CD4-positive, CD25-positive, alpha-beta regulatory T cell (primary cell): ENCODE measurements around the gene IL1R2. TPM values are rescaled to one million over a fixed set of nuclear protein-coding genes. Genes with fewer than 3 reads are reported as not detected.

Experiments
- ATAC-seq, 2 donors: fragments of 150-1000 bp; cut with Tn5 transposase; one replicate each; pipeline ENCODE4 v1.10.0; 2021; ENCODE audit warnings: low read depth in 2 of 2, moderate number of reproducible peaks in 2 of 2, moderate library complexity in 1 of 2
- DNase-seq, 3 donors: peaks; one replicate each; pipeline versions ENCODE4 v3.0.0 to v3.0.0-alpha.2; 2012 to 2022; ENCODE audit warnings: mixed read lengths in 1 of 3
- H3K27ac ChIP-seq: one replicate; pipeline ENCODE4 v1.7.0; 2013; ENCODE audit warnings: mild to moderate bottlenecking, low read length; ENCODE audit not compliant: insufficient read depth, poor library complexity, severe bottlenecking
- H3K27me3 ChIP-seq: one replicate; pipeline ENCODE4 v1.7.0; 2013; ENCODE audit warnings: low read length; ENCODE audit not compliant: control insufficient read depth, insufficient read depth
- H3K36me3 ChIP-seq: one replicate; pipeline ENCODE4 v1.7.0; 2013; ENCODE audit warnings: mild to moderate bottlenecking, low read length, moderate library complexity; ENCODE audit not compliant: control insufficient read depth, insufficient read depth
- H3K4me1 ChIP-seq: 2 replicates; pipeline ENCODE4 v1.7.0; 2013; ENCODE audit warnings: mild to moderate bottlenecking, low read length; ENCODE audit not compliant: insufficient read depth, control insufficient read depth, poor library complexity, severe bottlenecking
- H3K4me3 ChIP-seq: one replicate; pipeline ENCODE4 v1.7.0; 2013; ENCODE audit warnings: low read depth, mild to moderate bottlenecking, low read length, moderate library complexity
- H3K9me3 ChIP-seq, 2 experiments: 1 replicate in 1 of 2; 2 replicates in 1 of 2; pipeline ENCODE4 v1.7.0; 2013; ENCODE audit warnings: low read length in 2 of 2, mild to moderate bottlenecking in 1 of 2, moderate library complexity in 1 of 2; ENCODE audit not compliant: control insufficient read depth in 2 of 2
- H3K27ac Mint-ChIP-seq, 3 donors: one replicate each; pipeline ENCODE4 v1.8.0; 2020 to 2022; ENCODE audit warnings: mild to moderate bottlenecking in 3 of 3, mixed read lengths in 3 of 3, moderate library complexity in 2 of 3
- H3K27me3 Mint-ChIP-seq: one replicate; pipeline ENCODE4 v1.8.0; 2022; ENCODE audit warnings: mild to moderate bottlenecking, mixed read lengths
- H3K36me3 Mint-ChIP-seq: one replicate; pipeline ENCODE4 v1.8.0; 2020; ENCODE audit warnings: mixed read lengths
- H3K4me1 Mint-ChIP-seq, 4 donors: one replicate each; pipeline ENCODE4 v1.8.0; 2020 to 2022; ENCODE audit warnings: mixed read lengths in 4 of 4, mild to moderate bottlenecking in 1 of 4
- H3K4me3 Mint-ChIP-seq, 4 donors: one replicate each; pipeline ENCODE4 v1.8.0; 2020 to 2022; ENCODE audit warnings: mild to moderate bottlenecking in 4 of 4, mixed read lengths in 4 of 4, moderate library complexity in 3 of 4
- H3K9me3 Mint-ChIP-seq, 7 donors: one replicate each; pipeline ENCODE4 v1.8.0; 2020 to 2022; ENCODE audit warnings: mixed read lengths in 7 of 7, mild to moderate bottlenecking in 3 of 7, moderate library complexity in 2 of 7
- polyA plus RNA-seq, 4 donors: library from polyadenylated mRNA; unstranded; fragments of 300-500 nt; fragmentation: Illumina TruSeq; gene quantifications; one replicate each; pipeline ENCODE4 v1.2.3, GENCODE V29; 2021
- total RNA-seq: library from RNA; stranded (reverse); gene quantifications from one replicate; pipeline ENCODE4 v1.2.3, GENCODE V29; 2022

The IL1R2 gene
- total and polyA plus RNA-seq, 5 donors from 2014 or later: 1.5 to 6.0 (median 3.1) TPM

DNA sequence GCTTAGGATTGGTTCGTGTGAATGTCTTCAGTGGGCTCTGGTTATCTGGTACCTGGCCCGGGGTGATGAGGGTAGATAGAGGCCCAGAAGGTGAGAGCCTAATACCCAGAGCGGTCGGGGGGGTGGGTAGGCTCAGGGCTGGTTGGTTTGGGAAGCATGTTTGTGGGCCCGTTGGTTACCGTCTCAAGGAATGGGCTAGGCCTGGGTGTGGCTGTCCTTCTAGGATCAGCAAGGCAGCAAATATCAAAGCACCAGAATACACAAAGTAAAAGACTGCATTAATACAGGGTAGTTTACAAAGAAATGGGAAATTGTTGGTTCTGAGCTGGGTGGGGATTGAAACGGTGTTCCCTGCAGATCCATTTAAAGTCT, 6.0 kb upstream of the IL1R2 start:
- Histone ChIP-seq H3K4me3 (no peak overlapping the region), H3K36me3 (no peaks in the 10 kb centered on the region), H3K4me1 (no peaks in the 10 kb centered on the region), H3K27me3 (no peaks in the 10 kb centered on the region), H3K9me3 (no peaks in the 10 kb centered on the region), H3K27ac (no peak overlapping the region)
- DNase-seq: no peak
- Mint-ChIP-seq H3K27ac (no peak overlapping the region), H3K9me3 (peaks cover 0 to 2% (median 0%) of the 10 kb centered on the region in 7 donors), H3K27me3 (peaks cover 4% of the 10 kb centered on the region), H3K4me1 (peaks cover 0 to 6% (median 1%) of the 10 kb centered on the region in 4 donors), H3K4me3 (no peak overlapping the region), H3K36me3 (no peaks in the 10 kb centered on the region)
- no peak for ATAC-seq

DNA sequence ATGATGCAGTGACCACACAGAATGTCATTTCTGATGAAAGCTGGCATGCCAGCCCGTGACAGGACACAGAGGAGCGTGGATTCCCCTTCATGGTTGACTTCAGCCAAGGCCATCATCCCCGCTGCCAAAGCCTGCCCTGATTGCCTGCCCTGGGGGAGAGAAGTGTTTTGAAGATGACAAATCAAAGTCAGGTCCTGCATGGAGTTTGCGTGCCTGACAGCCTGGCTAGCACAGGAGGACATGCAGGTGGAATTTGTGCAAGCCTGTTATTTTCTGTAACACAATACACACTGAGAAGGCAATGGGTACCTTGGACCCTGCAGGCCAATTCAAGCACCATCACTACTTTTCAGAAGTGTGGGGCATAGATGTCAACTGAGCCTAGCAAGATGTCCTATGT, 5.4 kb upstream of the IL1R2 start:
- H3K27me3 Mint-ChIP-seq: peaks cover 8% of the 10 kb centered on the region
- no peak overlapping the region for H3K4me3 ChIP-seq
- no peaks in the 10 kb centered on the region for H3K36me3 Mint-ChIP-seq
- DNase-seq: no peak
- H3K4me1 Mint-ChIP-seq: peaks cover 0 to 6% (median 2%) of the 10 kb centered on the region in 4 donors
- no peaks in the 10 kb centered on the region for H3K9me3 ChIP-seq
- no peaks in the 10 kb centered on the region for H3K36me3 ChIP-seq
- H3K27ac Mint-ChIP-seq: no peak overlapping the region
- H3K9me3 Mint-ChIP-seq: peaks cover 0 to 2% (median 0%) of the 10 kb centered on the region in 7 donors
- H3K4me1 ChIP-seq: no peaks in the 10 kb centered on the region
- ATAC-seq: no peak
- no peak overlapping the region for H3K4me3 Mint-ChIP-seq
- no peaks in the 10 kb centered on the region for H3K27me3 ChIP-seq
- H3K27ac ChIP-seq: no peak overlapping the region

DNA sequence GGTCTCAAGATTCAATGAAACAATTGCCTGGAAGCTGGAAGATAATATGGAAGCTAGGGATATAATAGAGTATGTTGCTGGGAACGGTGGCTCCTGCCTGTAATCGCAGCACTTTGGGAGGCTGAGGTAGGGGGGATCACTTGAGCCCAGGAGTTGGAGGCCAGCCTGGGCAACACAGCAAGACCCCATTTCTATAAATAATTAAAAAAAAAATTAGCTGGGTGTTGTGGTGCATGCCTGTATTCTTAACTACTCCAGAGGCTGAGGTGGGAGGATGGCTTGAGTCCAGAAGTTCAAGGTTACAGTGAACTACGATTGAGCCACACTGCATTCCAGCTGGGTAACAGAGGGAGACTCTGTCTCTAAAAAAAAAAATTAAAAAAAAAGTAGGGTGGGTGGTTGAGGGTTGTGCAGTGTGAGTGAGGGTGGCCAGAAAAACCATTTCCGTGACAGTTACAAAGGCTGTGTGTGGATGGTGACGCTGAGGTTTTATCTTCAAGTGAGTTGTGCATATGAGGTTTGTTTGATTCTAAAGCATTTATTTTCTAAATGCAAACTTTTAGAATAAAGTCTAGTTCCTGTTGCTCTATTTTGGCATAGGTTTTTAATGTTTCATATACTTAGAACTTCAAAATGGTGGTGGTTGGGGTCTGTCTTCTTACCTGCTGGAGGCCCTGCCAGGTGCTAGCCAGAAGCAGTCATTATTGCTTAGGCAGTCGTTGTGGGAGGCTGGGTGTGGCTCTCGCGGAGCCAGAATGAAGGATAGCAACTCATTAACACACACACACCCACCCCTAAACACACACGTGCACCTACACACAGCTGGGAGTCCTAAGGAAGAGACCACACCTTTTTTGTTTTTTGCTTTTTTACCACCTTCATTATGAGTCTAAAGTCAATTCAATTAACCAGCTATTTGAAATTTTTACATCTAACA, 4.7 kb upstream of the IL1R2 start:
- no peaks in the 10 kb centered on the region for H3K36me3 ChIP-seq
- peak overlapping the region in 1 of 3 donors; percentile 35 for H3K27ac Mint-ChIP-seq
- H3K27ac ChIP-seq: no peak overlapping the region
- peaks cover 0 to 4% (median 2%) of the 10 kb centered on the region in 4 donors for H3K4me1 Mint-ChIP-seq
- peak overlapping the region in 1 of 4 donors; percentile 5 for H3K4me3 Mint-ChIP-seq
- H3K4me1 ChIP-seq: no peaks in the 10 kb centered on the region
- no peak overlapping the region for H3K4me3 ChIP-seq
- H3K9me3 Mint-ChIP-seq: peaks cover 0 to 2% (median 0%) of the 10 kb centered on the region in 7 donors
- no peaks in the 10 kb centered on the region for H3K9me3 ChIP-seq
- H3K27me3 ChIP-seq: no peaks in the 10 kb centered on the region
- DNase-seq (peak in 2 of 3 donors; percentile 9 to 56), ATAC-seq (peak in 1 of 2 donors; percentile 47)
- H3K27me3 Mint-ChIP-seq: peaks cover 11% of the 10 kb centered on the region
- no peaks in the 10 kb centered on the region for H3K36me3 Mint-ChIP-seq

DNA sequence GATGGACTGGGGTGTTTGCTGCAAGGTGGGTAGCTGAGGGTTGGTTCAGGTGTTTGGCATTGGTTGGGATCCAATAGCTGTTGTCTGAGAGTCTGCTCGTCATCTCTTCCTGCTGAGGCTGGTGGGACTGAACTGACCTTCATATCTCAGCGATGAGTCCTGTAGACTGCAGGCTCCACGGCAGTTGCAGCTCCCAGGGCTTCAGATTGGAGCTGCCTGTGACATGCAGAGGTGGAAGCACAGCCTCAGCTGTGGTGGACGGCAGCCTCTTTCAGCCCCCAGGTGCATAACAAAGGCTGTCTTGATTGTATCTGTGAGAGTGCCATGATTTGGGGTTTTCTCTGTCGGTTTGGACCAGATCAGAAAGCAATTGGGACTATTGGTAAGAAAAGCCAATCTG, 3.9 kb upstream of the IL1R2 start:
- Mint-ChIP-seq H3K27ac (no peak overlapping the region), H3K9me3 (peaks cover 0 to 2% (median 0%) of the 10 kb centered on the region in 7 donors), H3K36me3 (no peaks in the 10 kb centered on the region), H3K4me3 (no peak overlapping the region), H3K27me3 (peaks cover 11% of the 10 kb centered on the region), H3K4me1 (peaks cover 0 to 4% (median 2%) of the 10 kb centered on the region in 4 donors)
- ATAC-seq (no peak), DNase-seq (no peak)
- H3K27me3 ChIP-seq: no peaks in the 10 kb centered on the region
- no peaks in the 10 kb centered on the region for H3K36me3 ChIP-seq
- no peak overlapping the region for H3K27ac ChIP-seq
- no peaks in the 10 kb centered on the region for H3K9me3 ChIP-seq
- no peak overlapping the region for H3K4me3 ChIP-seq
- H3K4me1 ChIP-seq: no peaks in the 10 kb centered on the region

DNA sequence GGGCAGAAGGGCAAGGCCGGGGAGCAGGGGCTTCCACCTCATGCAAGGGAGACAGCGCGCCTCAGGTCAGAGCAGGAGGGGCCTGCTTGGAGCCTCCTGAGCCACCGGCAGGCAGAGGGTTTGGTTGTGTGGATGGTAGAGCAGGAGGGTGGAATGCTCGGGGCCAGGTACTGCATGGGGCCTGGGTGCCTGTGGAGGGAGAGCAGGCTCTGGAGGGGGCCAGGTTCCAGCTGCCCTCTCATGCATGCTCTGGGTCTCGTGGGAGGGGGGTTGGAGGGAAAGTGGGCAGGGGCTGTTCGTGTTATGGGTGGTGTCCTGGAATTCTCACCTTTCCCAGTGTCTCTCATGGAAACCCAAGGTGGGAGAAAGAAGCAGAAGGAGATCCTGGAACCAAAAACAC, 3.2 kb upstream of the IL1R2 start:
- ATAC-seq (no peak), DNase-seq (no peak)
- Mint-ChIP-seq H3K9me3 (peaks cover 0 to 2% (median 0%) of the 10 kb centered on the region in 7 donors), H3K36me3 (no peaks in the 10 kb centered on the region), H3K27me3 (peaks cover 11% of the 10 kb centered on the region), H3K4me1 (peaks cover 0 to 4% (median 2%) of the 10 kb centered on the region in 4 donors), H3K27ac (peak overlapping the region in 1 of 3 donors; percentile 46), H3K4me3 (no peak overlapping the region)
- H3K27ac ChIP-seq: no peak overlapping the region
- no peaks in the 10 kb centered on the region for H3K4me1 ChIP-seq
- no peaks in the 10 kb centered on the region for H3K9me3 ChIP-seq
- H3K36me3 ChIP-seq: no peaks in the 10 kb centered on the region
- H3K27me3 ChIP-seq: no peaks in the 10 kb centered on the region
- no peak overlapping the region for H3K4me3 ChIP-seq

DNA sequence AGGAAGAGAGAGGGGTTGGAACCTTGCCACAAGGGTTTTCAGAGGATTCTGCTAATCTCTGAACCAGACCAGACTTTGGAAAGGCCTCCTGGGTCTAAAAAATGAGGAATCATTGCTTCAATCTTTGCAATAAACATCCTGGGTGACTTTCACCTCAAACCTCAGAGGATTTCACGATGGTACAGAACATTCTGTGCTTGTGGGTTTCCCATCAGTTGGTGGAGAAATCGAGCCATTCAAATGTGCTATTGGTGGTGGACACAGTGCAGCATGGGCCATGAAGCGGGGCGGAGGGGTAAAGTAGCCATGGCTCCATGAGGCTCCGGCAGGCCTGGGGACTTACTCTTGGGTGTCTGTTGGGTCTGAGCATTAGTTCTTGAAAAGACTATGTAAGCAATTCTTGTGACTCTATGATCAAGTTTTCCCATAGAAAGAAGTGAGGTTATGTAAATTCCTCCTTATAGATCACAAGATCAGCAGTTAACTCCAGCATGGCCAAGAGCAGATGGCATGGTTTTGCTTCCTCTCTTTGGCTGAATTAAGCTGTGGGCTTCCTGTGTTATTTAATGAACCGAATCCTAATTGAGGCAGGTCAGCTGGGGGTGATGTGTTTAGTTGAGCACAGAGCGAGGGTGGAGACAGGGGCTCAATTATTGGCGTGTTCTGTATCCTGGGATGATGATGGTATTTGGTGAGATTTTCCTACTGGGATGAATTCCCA, 1.9 kb upstream of the IL1R2 start:
- Mint-ChIP-seq H3K9me3 (peaks cover 0 to 2% (median 0%) of the 10 kb centered on the region in 7 donors), H3K4me1 (peaks cover 0 to 4% (median 2%) of the 10 kb centered on the region in 4 donors), H3K4me3 (no peak overlapping the region), H3K36me3 (no peaks in the 10 kb centered on the region), H3K27me3 (peaks cover 11% of the 10 kb centered on the region), H3K27ac (no peak overlapping the region)
- no peaks in the 10 kb centered on the region for H3K4me1 ChIP-seq
- H3K27me3 ChIP-seq: no peaks in the 10 kb centered on the region
- no peak overlapping the region for H3K27ac ChIP-seq
- no peaks in the 10 kb centered on the region for H3K36me3 ChIP-seq
- no peak for ATAC-seq
- no peaks in the 10 kb centered on the region for H3K9me3 ChIP-seq
- H3K4me3 ChIP-seq: no peak overlapping the region
- DNase-seq: no peak

DNA sequence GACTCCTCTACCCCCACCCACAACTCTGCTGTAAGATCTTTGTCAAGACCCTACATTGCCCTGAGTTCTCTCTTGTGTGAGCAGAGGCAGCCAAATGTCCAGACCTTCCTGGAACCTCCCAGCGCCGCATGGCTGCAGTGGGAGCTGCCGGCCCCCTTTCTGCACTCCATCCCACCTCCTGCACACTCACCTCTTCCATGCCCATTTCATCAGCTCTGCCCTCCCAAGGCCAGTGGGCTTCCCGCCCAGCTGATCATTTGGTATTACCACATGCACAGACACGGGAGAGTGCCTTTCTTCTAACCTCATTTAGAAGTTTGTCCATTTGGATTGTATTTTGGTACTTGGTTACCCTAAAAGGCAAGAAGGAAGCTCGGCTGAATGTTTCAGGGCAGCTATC, 2.0 kb downstream of the IL1R2 start:
- H3K27ac ChIP-seq: no peak overlapping the region
- DNase-seq (no peak), ATAC-seq (no peak)
- Mint-ChIP-seq H3K36me3 (no peaks in the 10 kb centered on the region), H3K4me1 (peaks cover 0 to 3% (median 1%) of the 10 kb centered on the region in 4 donors), H3K4me3 (no peak overlapping the region), H3K9me3 (no peaks in the 10 kb centered on the region), H3K27me3 (peaks cover 7% of the 10 kb centered on the region), H3K27ac (no peak overlapping the region)
- no peaks in the 10 kb centered on the region for H3K9me3 ChIP-seq
- H3K4me1 ChIP-seq: no peaks in the 10 kb centered on the region
- no peak overlapping the region for H3K4me3 ChIP-seq
- H3K27me3 ChIP-seq: no peaks in the 10 kb centered on the region
- H3K36me3 ChIP-seq: no peaks in the 10 kb centered on the region
